Left hindlimb (tissue), 1 donor: ENCODE measurements around the gene TBC1D4.
"Not testable (repeated sequence)": the region's sequence is repeated elsewhere in the genome, so short reads cannot be mapped to it uniquely, and the experiment has no call there.

ENCODE experiments used
- DNase-seq: peaks from one replicate; pipeline ENCODE4 v3.0.0-alpha.2; 2018

TBC1D4 gene

GRCh38 chr13:75445717-75446499, 36.1 kb downstream of the TBC1D4 start:
- no peak for DNase-seq

GRCh38 chr13:75444016-75444415, 38.0 kb downstream of the TBC1D4 start:
- DNase-seq: no peak

GRCh38 chr13:75443356-75443958, 38.5 kb downstream of the TBC1D4 start:
- DNase-seq: no peak

- DNase-seq: no peak
Measured at GRCh38 chr13:75442736-75443234, 39.2 kb downstream of the TBC1D4 start.

- no peak for DNase-seq
Measured at GRCh38 chr13:75440100-75440499, 41.9 kb downstream of the TBC1D4 start.

- DNase-seq: no peak
Measured at GRCh38 chr13:75437582-75438318, 44.2 kb downstream of the TBC1D4 start.

- not testable (repeated sequence) for DNase-seq
Measured at GRCh38 chr13:75434126-75434525, 47.8 kb downstream of the TBC1D4 start.

- DNase-seq: no peak
Measured at GRCh38 chr13:75432811-75433244, 49.1 kb downstream of the TBC1D4 start.

GRCh38 chr13:75432045-75432444, 49.9 kb downstream of the TBC1D4 start:
- no peak for DNase-seq

GRCh38 chr13:75430436-75431209, 51.3 kb downstream of the TBC1D4 start:
- DNase-seq: no peak

- no peak for DNase-seq
Measured at GRCh38 chr13:75426421-75426820, 55.5 kb downstream of the TBC1D4 start.

GRCh38 chr13:75425216-75426009, 56.6 kb downstream of the TBC1D4 start:
- no peak for DNase-seq

- no peak for DNase-seq
Measured at GRCh38 chr13:75423946-75424345, 58.0 kb downstream of the TBC1D4 start.

GRCh38 chr13:75422028-75422427, 59.9 kb downstream of the TBC1D4 start:
- no peak for DNase-seq

- DNase-seq: no peak
Measured at GRCh38 chr13:75421133-75421532, 60.8 kb downstream of the TBC1D4 start.

- no peak for DNase-seq
Measured at GRCh38 chr13:75419656-75420055, 62.3 kb downstream of the TBC1D4 start.

GRCh38 chr13:75418997-75419396, 63.0 kb downstream of the TBC1D4 start:
- no peak for DNase-seq

- DNase-seq: no peak
Measured at GRCh38 chr13:75418186-75418843, 63.7 kb downstream of the TBC1D4 start.

- DNase-seq: no peak
Measured at GRCh38 chr13:75417656-75418055, 64.3 kb downstream of the TBC1D4 start.

GRCh38 chr13:75417012-75417384, 65.0 kb downstream of the TBC1D4 start:
- DNase-seq: no peak

GRCh38 chr13:75416327-75417011, 65.5 kb downstream of the TBC1D4 start:
- DNase-seq: no peak
